Memory B cell (primary cell): ENCODE results near the gene ZNF654.
"Not testable (repeated sequence)": the region's sequence is repeated elsewhere in the genome, so short reads cannot be mapped to it uniquely, and the experiment has no call there.

Experiments
- ATAC-seq: fragments of 150-1000 bp; cut with Tn5 transposase; 2 replicates; pipeline ENCODE4 v1.10.0; 2021; ENCODE audit warnings: low read depth, mild to moderate bottlenecking, moderate library complexity
- DNase-seq, 2 donors: peaks; one replicate each; pipeline ENCODE4 v3.0.0; 2022; ENCODE audit warnings: low spot score in 2 of 2
- H3K27ac Mint-ChIP-seq: one replicate; pipeline ENCODE4 v1.8.0; 2022; ENCODE audit warnings: mild to moderate bottlenecking, moderate library complexity, mixed read lengths
- H3K27me3 Mint-ChIP-seq: one replicate; pipeline ENCODE4 v1.8.0; 2022; ENCODE audit warnings: mixed read lengths
- H3K36me3 Mint-ChIP-seq: one replicate; pipeline ENCODE4 v1.8.0; 2022; ENCODE audit warnings: mild to moderate bottlenecking, mixed read lengths
- H3K4me1 Mint-ChIP-seq: one replicate; pipeline ENCODE4 v1.8.0; 2022; ENCODE audit warnings: mixed read lengths
- H3K4me3 Mint-ChIP-seq: one replicate; pipeline ENCODE4 v1.8.0; 2022; ENCODE audit warnings: mild to moderate bottlenecking, moderate library complexity, mixed read lengths
- H3K9me3 Mint-ChIP-seq: one replicate; pipeline ENCODE4 v1.8.0; 2022; ENCODE audit warnings: mixed read lengths

ZNF654 gene

DNA sequence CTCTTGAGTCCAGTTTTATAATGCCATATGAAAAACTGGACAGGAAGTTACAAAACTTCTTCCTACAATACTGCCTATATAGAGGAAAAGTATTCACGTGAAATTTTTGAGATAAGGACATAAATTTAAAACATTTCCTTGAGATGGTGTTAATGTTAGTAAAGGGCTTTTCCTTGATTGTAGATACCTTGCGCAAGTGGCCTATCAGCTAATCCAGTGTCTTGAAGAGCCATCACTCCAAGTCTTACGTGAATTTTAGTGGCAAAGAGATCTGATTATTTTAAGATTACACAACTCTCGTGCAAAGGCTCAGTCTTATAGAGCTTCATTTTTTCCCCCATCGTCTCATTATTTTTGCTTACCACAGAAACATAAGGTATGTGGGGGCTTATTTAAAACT lies 109.1 kb downstream of the ZNF654 start:
- ATAC-seq: no peak
- no peak for DNase-seq
- Mint-ChIP-seq H3K4me3 (no peak overlapping the region), H3K27ac (no peak overlapping the region), H3K36me3 (peaks cover 16% of the 10 kb centered on the region), H3K27me3 (no peaks in the 10 kb centered on the region), H3K4me1 (no peaks in the 10 kb centered on the region), H3K9me3 (no peaks in the 10 kb centered on the region)

DNA sequence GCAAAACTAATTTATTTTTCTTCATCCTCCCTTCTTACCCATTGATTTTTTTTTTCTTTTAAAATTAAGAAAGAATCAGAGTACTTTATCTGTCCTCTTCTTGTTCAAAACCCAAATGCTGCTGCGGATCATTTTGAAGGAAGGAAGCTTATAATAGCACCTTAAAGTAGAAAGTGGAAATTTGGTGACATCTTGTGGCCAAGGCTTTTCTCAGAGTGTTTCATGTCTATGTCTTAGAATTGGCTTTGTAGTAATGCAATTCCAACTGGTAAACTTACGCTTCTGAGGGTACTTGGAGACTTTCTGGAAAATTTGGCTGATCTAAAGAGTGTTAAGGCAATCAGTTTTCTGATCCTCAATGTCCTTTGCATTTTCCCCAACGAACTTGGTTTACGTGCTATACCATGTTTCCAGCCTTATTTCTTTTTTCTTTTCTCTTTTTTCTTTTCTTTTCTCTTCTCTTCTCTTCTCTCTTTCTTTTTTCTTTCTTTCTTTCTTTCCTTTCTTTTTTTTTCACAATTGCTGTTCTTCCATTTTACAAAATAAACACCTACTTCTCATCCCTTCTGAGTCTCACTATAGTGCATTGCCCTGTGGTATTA lies 121.4 kb downstream of the ZNF654 start:
- DNase-seq (peak in 1 of 2 donors; percentile 14), ATAC-seq (peak; percentile 63)
- H3K36me3 Mint-ChIP-seq: peaks cover 8% of the 10 kb centered on the region
- H3K4me1 Mint-ChIP-seq: no peaks in the 10 kb centered on the region
- peaks cover 8% of the 10 kb centered on the region for H3K9me3 Mint-ChIP-seq
- H3K4me3 Mint-ChIP-seq: no peak overlapping the region
- H3K27ac Mint-ChIP-seq: no peak overlapping the region
- no peaks in the 10 kb centered on the region for H3K27me3 Mint-ChIP-seq

DNA sequence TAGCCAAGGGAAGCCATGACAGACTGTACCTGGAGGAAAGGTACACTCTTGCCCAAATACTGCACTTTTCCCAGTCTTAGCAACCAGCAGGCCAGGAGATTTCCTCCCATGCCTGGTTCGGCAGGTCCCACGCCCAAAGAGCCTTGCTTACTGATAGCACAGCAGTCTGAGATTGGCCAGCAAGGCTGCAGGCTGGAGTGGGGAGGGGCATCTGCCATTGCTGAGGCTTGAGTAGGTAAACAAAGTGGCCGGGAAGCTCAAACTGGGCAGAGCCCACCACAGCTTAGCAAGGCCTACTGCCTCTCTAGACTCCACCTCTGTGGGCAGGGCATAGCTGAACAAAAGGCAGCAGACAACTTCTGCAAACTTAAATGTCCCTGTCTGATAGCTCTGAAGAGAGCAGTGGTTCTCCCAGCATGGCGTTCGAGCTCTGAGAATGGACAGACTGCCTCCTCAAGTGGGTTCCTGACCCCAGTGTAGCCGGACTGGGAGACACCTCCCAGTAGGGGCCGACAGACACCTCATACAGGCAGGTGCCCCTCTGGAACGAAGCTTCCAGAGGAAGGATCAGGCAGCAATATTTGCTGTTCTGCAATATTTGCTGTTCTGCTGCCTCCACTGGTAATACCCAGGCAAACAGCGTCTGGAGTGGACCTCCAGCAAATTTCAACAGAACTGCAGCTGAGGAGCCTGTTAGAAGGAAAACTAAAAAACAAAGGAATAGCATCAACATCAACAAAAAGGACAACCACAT lies 123.3 kb downstream of the ZNF654 start:
- not testable (repeated sequence) for H3K4me1 Mint-ChIP-seq, H3K27ac Mint-ChIP-seq, H3K9me3 Mint-ChIP-seq, ATAC-seq, H3K36me3 Mint-ChIP-seq, H3K4me3 Mint-ChIP-seq, H3K27me3 Mint-ChIP-seq, DNase-seq

DNA sequence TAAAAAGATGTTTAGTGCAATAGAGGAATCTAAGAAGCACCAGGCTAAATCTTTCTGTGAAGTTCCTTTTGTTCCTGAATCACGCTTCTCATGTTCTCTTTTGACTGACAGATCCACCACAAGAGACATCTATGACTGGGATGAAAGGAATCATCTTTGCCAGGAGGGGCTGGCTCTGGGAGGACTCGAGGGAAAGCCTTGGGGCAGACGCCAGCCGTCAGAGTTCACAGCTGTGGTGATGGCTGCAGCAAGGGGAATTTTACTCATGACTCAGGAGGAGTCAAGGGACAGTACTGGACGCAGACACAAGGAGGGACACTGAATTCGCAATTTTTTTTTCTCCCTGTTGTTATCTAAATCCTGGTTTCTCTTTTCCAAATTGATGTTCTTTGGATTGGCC lies 129.4 kb downstream of the ZNF654 start:
- H3K36me3 Mint-ChIP-seq: peaks cover 3% of the 10 kb centered on the region
- H3K9me3 Mint-ChIP-seq: peaks cover 6% of the 10 kb centered on the region
- peaks cover 7% of the 10 kb centered on the region for H3K4me1 Mint-ChIP-seq
- DNase-seq (no peak), ATAC-seq (no peak)
- no peak overlapping the region for H3K4me3 Mint-ChIP-seq
- no peak overlapping the region for H3K27ac Mint-ChIP-seq
- H3K27me3 Mint-ChIP-seq: no peaks in the 10 kb centered on the region

DNA sequence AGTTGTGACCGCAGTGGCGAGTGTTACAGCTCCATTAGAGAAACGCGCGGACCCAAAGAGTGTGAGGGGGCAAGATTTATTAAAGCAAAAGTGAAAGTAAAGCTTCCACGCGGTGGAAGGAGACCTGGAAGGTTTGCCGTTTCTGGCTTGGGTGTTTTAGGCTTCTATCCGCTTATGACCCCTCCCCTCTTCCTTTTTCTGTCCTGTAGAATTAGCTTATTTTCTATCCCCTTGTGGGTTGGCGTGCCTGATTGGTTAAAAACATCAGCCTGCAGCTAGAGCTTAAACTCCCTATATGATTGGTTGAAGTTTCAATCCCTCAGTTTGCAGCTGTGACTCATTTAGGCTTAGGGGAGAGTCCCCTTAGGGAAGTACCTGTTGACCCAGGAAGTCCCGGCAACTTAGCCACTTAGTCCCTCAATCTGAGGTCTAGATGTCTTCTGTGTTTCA lies 130.3 kb downstream of the ZNF654 start:
- Mint-ChIP-seq H3K4me3 (no peak overlapping the region), H3K27ac (no peak overlapping the region), H3K4me1 (peaks cover 7% of the 10 kb centered on the region), H3K36me3 (peaks cover 3% of the 10 kb centered on the region), H3K9me3 (peaks cover 6% of the 10 kb centered on the region), H3K27me3 (no peaks in the 10 kb centered on the region)
- DNase-seq (no peak), ATAC-seq (peak; percentile 55)

DNA sequence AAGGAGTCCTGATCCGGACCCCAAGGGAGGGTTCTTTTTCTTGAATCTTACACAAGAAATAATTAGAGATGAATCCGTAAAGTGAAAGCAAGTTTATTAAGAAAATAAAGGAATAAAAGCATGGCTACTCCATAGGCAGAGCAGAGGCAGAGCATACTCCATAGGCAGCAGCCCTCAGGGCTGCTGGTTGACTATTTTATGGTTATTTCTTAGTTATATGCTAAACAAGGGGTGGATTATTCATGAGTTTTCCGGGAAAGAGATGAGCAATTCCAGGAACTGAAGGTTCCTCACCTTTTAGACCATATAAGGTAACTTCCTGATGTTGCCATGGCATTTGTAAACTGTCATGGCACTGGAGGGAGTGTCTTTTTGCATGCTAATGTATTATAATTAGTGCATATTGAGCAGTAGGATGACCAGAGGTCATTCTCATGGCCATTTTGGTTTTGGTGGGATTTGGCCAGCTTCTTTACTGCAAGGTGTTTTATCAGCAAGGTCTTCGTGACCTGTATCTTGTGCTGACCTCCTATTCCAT lies 132.9 kb downstream of the ZNF654 start:
- ATAC-seq: no peak
- Mint-ChIP-seq H3K4me3 (no peak overlapping the region), H3K9me3 (no peaks in the 10 kb centered on the region), H3K36me3 (no peaks in the 10 kb centered on the region), H3K4me1 (peaks cover 7% of the 10 kb centered on the region), H3K27me3 (no peaks in the 10 kb centered on the region), H3K27ac (no peak overlapping the region)
- DNase-seq: no peak

DNA sequence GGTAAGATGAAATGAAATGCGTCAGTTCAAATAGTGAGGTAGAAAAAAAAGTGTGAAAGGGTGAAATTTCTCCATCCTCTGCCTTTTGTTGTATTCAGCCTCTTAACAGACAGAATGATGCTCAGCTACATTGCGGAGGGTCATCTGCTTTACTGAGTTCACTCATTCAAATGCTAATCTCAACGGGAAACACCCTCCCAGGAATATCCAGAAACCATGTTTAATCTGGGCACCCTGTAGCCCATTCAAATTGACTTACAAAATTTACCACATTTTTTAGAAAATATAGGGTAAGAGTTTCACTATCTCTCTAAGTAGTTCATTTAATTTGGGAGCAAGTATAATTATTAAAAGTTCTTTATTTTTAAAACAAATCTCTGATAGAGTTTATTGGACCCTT lies 133.6 kb downstream of the ZNF654 start:
- DNase-seq: no peak
- Mint-ChIP-seq H3K4me3 (no peak overlapping the region), H3K9me3 (no peaks in the 10 kb centered on the region), H3K4me1 (peaks cover 7% of the 10 kb centered on the region), H3K27ac (no peak overlapping the region), H3K36me3 (no peaks in the 10 kb centered on the region), H3K27me3 (no peaks in the 10 kb centered on the region)
- no peak for ATAC-seq
